HepG2 (cell line): ENCODE data around the gene NUBPL. TPM values are rescaled to one million over a fixed set of nuclear protein-coding genes. Genes with fewer than 3 reads are reported as not detected.
A peak's percentile ranks its signal among the peaks of the same experiment; 100 is the strongest.

ENCODE experiments used
- ATF4 ChIP-seq, 2 experiments: fragments of 450-650 bp in 1 of 2; sonication (generic) in 1 of 2; formaldehyde crosslinking; IDR thresholded peaks; 2 replicates each; pipeline versions ENCODE4 v1.5.0 to v1.8.0; 2020 to 2022; ENCODE audit warnings: mild to moderate bottlenecking in 1 of 2, missing genetic modification reagents in 1 of 2
- CBX5 ChIP-seq: sonication (generic); formaldehyde crosslinking; IDR thresholded peaks from 2 replicates; pipeline ENCODE4 v1.4.0; 2020; ENCODE audit warnings: missing genetic modification reagents, borderline replicate concordance
- CEBPB ChIP-seq: IDR thresholded peaks from 2 replicates; pipeline ENCODE4 v1.6.1; 2011; ENCODE audit warnings: low read depth, low read length, improper control_type of control experiment, borderline replicate concordance
- DMTF1 ChIP-seq: sonication (generic); formaldehyde crosslinking; IDR thresholded peaks from 2 replicates; pipeline ENCODE4 v1.4.0; 2020; ENCODE audit warnings: mild to moderate bottlenecking, missing genetic modification reagents
- DNMT3B ChIP-seq: conservative IDR thresholded peaks from 2 replicates; pipeline ENCODE4 v1.6.1; 2016; ENCODE audit warnings: missing biosample characterization, control low read depth
- HNRNPLL ChIP-seq: fragments of 200-400 bp; formaldehyde crosslinking; IDR thresholded peaks from 2 replicates; pipeline ENCODE4 v1.6.1; 2017; ENCODE audit warnings: mild to moderate bottlenecking, low read depth, low read length; ENCODE audit not compliant: poor library complexity, severe bottlenecking
- HOXA3 ChIP-seq: sonication (generic); formaldehyde crosslinking; IDR thresholded peaks from 2 replicates; pipeline ENCODE4 v1.5.0; 2020; ENCODE audit warnings: missing genetic modification reagents
- IKZF1 ChIP-seq: fragments of 450-650 bp; IDR thresholded peaks from 2 replicates; pipeline ENCODE4 v1.7.1; 2016
- NBN ChIP-seq: fragments of 450-650 bp; conservative IDR thresholded peaks from 2 replicates; pipeline ENCODE4 v1.6.1; 2017
- NKX3-1 ChIP-seq: sonication (generic); formaldehyde crosslinking; IDR thresholded peaks from 2 replicates; pipeline ENCODE4 v1.5.0; 2020; ENCODE audit warnings: missing genetic modification reagents
- NRL ChIP-seq: sonication (generic); formaldehyde crosslinking; IDR thresholded peaks from 2 replicates; pipeline ENCODE4 v1.5.0; 2020; ENCODE audit warnings: missing genetic modification reagents, mild to moderate bottlenecking, moderate library complexity, borderline replicate concordance
- PAX8 ChIP-seq: sonication (generic); formaldehyde crosslinking; IDR thresholded peaks from 2 replicates; pipeline ENCODE4 v1.8.0; 2022; ENCODE audit warnings: mild to moderate bottlenecking, missing genetic modification reagents, borderline replicate concordance
- PRDM4 ChIP-seq: sonication (generic); formaldehyde crosslinking; IDR thresholded peaks from 2 replicates; pipeline ENCODE4 v1.9.0; 2021; ENCODE audit warnings: missing genetic modification reagents, borderline replicate concordance
- PTBP1 ChIP-seq: fragments of 200-400 bp; formaldehyde crosslinking; IDR thresholded peaks from 2 replicates; pipeline ENCODE4 v1.6.1; 2018; ENCODE audit warnings: low read length, low read depth; ENCODE audit not compliant: poor library complexity, severe bottlenecking
- RBFOX2 ChIP-seq: fragments of 200-400 bp; formaldehyde crosslinking; IDR thresholded peaks from 2 replicates; pipeline ENCODE4 v1.6.1; 2017; ENCODE audit warnings: low read depth, mild to moderate bottlenecking, low read length
- SMARCC2 ChIP-seq: fragments of 450-650 bp; IDR thresholded peaks from 2 replicates; pipeline ENCODE4 v1.6.1; 2017; ENCODE audit warnings: antibody characterized with exemption, mild to moderate bottlenecking
- ZBTB42 ChIP-seq: sonication (generic); formaldehyde crosslinking; IDR thresholded peaks from 2 replicates; pipeline ENCODE4 v1.5.0; 2020; ENCODE audit warnings: mild to moderate bottlenecking, missing genetic modification reagents
- ZFP36L1 ChIP-seq: sonication (generic); formaldehyde crosslinking; IDR thresholded peaks from 2 replicates; pipeline ENCODE4 v1.8.0; 2022; ENCODE audit warnings: mild to moderate bottlenecking, missing genetic modification reagents, moderate library complexity
- ZKSCAN5 ChIP-seq: sonication (generic); formaldehyde crosslinking; IDR thresholded peaks from 2 replicates; pipeline ENCODE4 v1.5.1; 2020; ENCODE audit warnings: mild to moderate bottlenecking, missing genetic modification reagents
- ZNF253 ChIP-seq: sonication (generic); formaldehyde crosslinking; IDR thresholded peaks from 2 replicates; pipeline ENCODE4 v1.8.0; 2022; ENCODE audit warnings: mild to moderate bottlenecking, missing genetic modification reagents, borderline replicate concordance
- ZNF34 ChIP-seq: sonication (generic); formaldehyde crosslinking; IDR thresholded peaks from 2 replicates; pipeline ENCODE4 v1.4.0; 2020; ENCODE audit warnings: mild to moderate bottlenecking, missing genetic modification reagents, borderline replicate concordance
- ZNF441 ChIP-seq: sonication (generic); formaldehyde crosslinking; IDR thresholded peaks from 2 replicates; pipeline ENCODE4 v1.7.0; 2021; ENCODE audit warnings: missing genetic modification reagents, borderline replicate concordance
- ZSCAN22 ChIP-seq: sonication (generic); formaldehyde crosslinking; IDR thresholded peaks from 2 replicates; pipeline ENCODE4 v1.4.0; 2020; ENCODE audit warnings: mild to moderate bottlenecking, missing genetic modification reagents
- polyA plus RNA-seq, 8 experiments: library from polyadenylated mRNA; depleted of rRNA in 3 of 8; stranded (reverse) in 7 of 8; unstranded in 1 of 8; fragments of >200 nt; fragmentation: Illumina TruSeq in 4 of 8; extraction: Trizol in 4 of 8; gene quantifications; 2 replicates each; pipeline versions ENCODE4 v1.2.1 to v1.2.3, GENCODE V29; 2011 to 2016; ENCODE audit warnings: low read depth in 4 of 8, missing spikeins in 1 of 8, mixed read lengths in 1 of 8; ENCODE audit not compliant: insufficient read depth in 1 of 8
- total RNA-seq, 5 experiments: library from RNA; depleted of rRNA; stranded (reverse); fragments of >200 nt; fragmentation: Illumina TruSeq; extraction: Trizol; gene quantifications; 2 replicates each; pipeline ENCODE4 v1.2.3, GENCODE V29; 2016; ENCODE audit warnings: low read depth in 1 of 5
- TF ChIP-seq, protein P1 (sequence below): sonication (generic); formaldehyde crosslinking; conservative IDR thresholded peaks from 2 replicates; pipeline ENCODE4 v1.4.0; 2020; ENCODE audit warnings: missing genetic modification reagents

Gene NUBPL
- total and polyA plus RNA-seq, 2 of the 13 experiments (the other 11 are each of a cell fraction or from before 2014, with no cell fraction given), result 21.3 to 44.1 TPM

GRCh38 chr14:31855262-31855661 lies 294.1 kb downstream of the NUBPL start (continued):
- no peak for TF ChIP-seq ZNF34
- TF ChIP-seq NRL (CRISPR knock-in tag), result no peak
- no peak for TF ChIP-seq PAX8 (CRISPR knock-in tag)
- TF ChIP-seq ZBTB42, result no peak
- no peak for TF ChIP-seq ZFP36L1
- TF ChIP-seq CBX5 (CRISPR knock-in tag), result no peak
- TF ChIP-seq SMARCC2, result peak; percentile 86; the same call in 1 of the 2 replicates
- no peak for TF ChIP-seq ZNF441 (CRISPR knock-in tag)
- peak in 1 of 2 experiments; percentile 99; a peak in 2 of 4 replicates for TF ChIP-seq ATF4 (CRISPR knock-in tag; IDR thresholded peaks at IDR 0.05)
- TF ChIP-seq HOXA3 (CRISPR knock-in tag), result no peak; the same call in 1 of the 2 replicates
- TF ChIP-seq CEBPB, result peak; percentile 84
- TF ChIP-seq ZKSCAN5 (CRISPR knock-in tag), result no peak
- TF ChIP-seq, protein P1, sequence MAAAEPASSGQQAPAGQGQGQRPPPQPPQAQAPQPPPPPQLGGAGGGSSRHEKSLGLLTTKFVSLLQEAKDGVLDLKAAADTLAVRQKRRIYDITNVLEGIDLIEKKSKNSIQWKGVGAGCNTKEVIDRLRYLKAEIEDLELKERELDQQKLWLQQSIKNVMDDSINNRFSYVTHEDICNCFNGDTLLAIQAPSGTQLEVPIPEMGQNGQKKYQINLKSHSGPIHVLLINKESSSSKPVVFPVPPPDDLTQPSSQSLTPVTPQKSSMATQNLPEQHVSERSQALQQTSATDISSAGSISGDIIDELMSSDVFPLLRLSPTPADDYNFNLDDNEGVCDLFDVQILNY, result no peak
- TF ChIP-seq NBN, result no peak
- no peak for TF ChIP-seq DMTF1 (CRISPR knock-in tag)
- no peak for TF ChIP-seq DNMT3B
- no peak for TF ChIP-seq HNRNPLL
- TF ChIP-seq NKX3-1, result no peak; the same call in 1 of the 2 replicates
- no peak for TF ChIP-seq PTBP1
- TF ChIP-seq ZNF253 (CRISPR knock-in tag), result no peak
- TF ChIP-seq PRDM4 (CRISPR knock-in tag), result no peak
- no peak for TF ChIP-seq ZSCAN22 (CRISPR knock-in tag)
- no peak for TF ChIP-seq RBFOX2
- no peak for TF ChIP-seq IKZF1
